GM21515 (cell line): ENCODE results near the gene CSTPP1.
"Not testable (repeated sequence)": the region's sequence is repeated elsewhere in the genome, so short reads cannot be mapped to it uniquely, and the experiment has no call there.

Source experiments
- ATAC-seq: cut with Tn5 transposase; IDR thresholded peaks from one replicate; pipeline ENCODE4 v1.9.1; 2021; ENCODE audit not compliant: unreplicated experiment

CSTPP1 gene

DNA sequence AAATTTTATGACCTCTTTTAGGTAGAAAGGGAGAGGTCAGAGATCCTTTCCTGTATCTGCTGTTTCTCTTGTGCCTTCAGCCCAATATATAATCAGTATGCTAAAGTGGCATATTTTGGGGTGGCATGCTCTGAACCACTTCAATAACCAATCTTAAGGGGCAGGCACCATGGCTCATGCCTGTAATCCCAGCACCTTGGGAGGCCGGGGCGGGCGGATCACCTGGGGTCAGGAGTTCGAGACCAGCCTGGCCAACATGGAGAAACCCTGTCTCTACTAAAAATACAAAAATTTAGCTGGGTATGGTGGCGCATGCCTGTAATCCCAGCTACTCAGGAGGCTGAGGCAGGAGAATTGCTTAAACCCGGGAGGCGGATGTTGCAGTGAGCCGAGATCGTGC, 261.6 kb downstream of the CSTPP1 start:
- ATAC-seq = not testable (repeated sequence)

GRCh38 chr11:47201015-47201414, 264.5 kb downstream of the CSTPP1 start:
- ATAC-seq = no peak

DNA sequence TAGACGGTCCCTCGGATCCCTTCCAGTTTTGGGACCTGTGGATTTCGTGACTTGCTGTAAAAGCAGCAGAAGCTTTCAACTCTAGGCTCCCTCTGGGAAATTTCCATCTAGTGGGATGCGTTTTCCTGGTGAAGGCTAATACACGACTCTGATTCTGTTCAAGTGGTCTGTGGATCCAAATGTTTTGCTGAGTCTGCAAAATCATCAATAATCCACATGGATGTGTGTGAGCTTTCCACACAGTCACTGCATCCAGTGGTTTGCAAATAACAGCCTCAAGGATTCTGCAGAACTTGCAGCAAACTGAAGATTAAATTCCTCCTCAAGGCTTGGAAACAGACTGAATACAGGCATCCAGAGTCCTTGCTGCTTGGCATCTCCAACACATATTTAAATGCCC, 266.0 kb downstream of the CSTPP1 start:
- ATAC-seq = no peak

DNA sequence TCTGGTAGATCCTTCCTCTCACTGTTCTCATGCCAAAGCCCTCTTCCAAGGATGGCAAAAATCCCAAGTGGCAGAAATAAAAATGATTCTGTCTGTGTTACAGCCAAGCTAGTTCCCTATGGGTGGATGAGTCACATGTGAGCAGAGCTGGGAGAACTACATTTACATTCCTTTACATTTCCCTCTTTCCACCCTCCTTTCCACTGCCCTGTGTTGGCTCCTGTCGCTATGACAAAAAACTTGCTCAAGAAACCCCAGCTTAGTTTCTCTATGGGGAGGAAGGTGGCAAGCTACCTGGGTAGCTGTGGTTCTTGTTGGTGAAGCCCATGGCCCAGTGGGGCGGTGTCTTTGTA, 268.1 kb downstream of the CSTPP1 start:
- ATAC-seq = no peak

GRCh38 chr11:47206577-47206976, 270.0 kb downstream of the CSTPP1 start:
- not testable (repeated sequence) for ATAC-seq

DNA sequence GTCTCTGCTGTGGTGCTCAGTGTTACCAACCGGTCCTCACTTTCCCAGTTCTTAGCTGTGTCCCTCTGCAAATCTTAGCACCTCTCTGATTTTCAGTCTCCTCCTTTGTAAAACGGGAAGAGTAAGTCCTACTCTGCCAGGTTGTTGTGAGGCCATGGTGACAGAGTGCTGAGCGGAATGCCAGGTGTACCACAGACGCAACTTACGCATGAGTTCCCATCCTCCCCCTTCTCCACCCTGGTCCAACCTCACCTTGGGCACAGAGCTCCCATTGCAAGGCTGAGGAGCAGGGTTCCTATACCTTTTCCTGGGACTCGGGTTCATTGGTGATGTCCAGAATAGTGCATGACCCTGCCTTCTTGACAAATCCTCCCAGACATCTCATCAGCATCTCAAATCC, 270.9 kb downstream of the CSTPP1 start:
- ATAC-seq = no peak

DNA sequence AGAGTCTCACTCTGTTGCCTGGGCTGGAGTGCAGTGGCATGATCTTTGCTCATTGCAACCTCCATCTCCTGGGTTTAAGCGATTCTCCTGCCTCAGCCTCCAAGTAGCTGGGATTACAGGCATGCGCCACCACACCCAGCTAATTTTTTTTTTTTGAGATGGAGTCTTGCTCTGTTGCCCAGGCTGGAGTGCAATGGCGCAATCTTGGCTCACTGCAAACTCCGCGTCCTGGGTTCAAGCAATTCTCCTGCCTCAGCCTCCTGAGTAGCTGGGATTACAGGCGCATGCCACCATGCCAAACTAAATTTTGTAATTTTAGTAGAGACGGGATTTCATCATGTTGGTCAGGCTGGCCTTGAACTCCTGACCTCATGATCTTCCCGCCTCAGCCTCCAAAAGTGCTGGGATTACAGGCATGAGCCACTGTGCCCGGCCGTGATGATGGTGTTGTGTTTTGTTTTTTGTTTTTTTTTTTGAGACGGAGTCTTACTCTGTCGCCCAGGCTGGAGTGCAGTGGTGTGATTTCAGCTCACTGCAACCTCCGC, 271.5 kb downstream of the CSTPP1 start:
- not testable (repeated sequence) for ATAC-seq

DNA sequence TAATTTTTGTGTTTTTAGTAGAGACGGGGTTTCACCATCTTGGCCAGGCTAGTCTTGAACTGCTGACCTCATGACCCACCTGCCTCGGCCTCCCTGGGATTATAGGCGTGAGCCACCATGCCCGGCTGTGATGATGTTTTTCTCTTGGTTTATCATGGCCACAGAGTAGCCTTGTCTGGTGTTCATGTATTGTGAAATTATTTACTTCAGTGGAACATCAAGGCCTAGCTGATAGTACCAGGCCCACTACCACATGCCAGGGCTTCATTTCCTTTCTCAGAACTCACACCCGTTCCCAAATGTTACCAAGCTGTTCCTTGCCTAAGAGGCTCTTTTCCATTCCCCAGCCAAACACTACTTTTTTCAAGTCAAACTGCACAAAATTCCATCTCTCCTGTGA, 272.1 kb downstream of the CSTPP1 start:
- no peak for ATAC-seq
